ENCODE results near the gene SF3B1.

- no peak for TF ChIP-seq CSDC2 (CRISPR knock-in tag; IDR thresholded peaks at IDR 0.05)
- TF ChIP-seq, protein P1, sequence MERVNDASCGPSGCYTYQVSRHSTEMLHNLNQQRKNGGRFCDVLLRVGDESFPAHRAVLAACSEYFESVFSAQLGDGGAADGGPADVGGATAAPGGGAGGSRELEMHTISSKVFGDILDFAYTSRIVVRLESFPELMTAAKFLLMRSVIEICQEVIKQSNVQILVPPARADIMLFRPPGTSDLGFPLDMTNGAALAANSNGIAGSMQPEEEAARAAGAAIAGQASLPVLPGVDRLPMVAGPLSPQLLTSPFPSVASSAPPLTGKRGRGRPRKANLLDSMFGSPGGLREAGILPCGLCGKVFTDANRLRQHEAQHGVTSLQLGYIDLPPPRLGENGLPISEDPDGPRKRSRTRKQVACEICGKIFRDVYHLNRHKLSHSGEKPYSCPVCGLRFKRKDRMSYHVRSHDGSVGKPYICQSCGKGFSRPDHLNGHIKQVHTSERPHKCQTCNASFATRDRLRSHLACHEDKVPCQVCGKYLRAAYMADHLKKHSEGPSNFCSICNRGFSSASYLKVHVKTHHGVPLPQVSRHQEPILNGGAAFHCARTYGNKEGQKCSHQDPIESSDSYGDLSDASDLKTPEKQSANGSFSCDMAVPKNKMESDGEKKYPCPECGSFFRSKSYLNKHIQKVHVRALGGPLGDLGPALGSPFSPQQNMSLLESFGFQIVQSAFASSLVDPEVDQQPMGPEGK (CRISPR knock-in tag; IDR thresholded peaks at IDR 0.05; ENCODE audit: borderline replicate concordance), result no peak
These were observed 3.0 kb downstream of the SF3B1 start for GRCh38 chr2:197431858-197432257.

All from SK-N-SH treated with all-trans-retinoic acid at 6 μM for 48 hours (cell line).